ENCODE results near the gene NEK9.
"Not testable (repeated sequence)": the region's sequence is repeated elsewhere in the genome, so short reads cannot be mapped to it uniquely, and the experiment has no call there.

The NEK9 gene

DNA sequence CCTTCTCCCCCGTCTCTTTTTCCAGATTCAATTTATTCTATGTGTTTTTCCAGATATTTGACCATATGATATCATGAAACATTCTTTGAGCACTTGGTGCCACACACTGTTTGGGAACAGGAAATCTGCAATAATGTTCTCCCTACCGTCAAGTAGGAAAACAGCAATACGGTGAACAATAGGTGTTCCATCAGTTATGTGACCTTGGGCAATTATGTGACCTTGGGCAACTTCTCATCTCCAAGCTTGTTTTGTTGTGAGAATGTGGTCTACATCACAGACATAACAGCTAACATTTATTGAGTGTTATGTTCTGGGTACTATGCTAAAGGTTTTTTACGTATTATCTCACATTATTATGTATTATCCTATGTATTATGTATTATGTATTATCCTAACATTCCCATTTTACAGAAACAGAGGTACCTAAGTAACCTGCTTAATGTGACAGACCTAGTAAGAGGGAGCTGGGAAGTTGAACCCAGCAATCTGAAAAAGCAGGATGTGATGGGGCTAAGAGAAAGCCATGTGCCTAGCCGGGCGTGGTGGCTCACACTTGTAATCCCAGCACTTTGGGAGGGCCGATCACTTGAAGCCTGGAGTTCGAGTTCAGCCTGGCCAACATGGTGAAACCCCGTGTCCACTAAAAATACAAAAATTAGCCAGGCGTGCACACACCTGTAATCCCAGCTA is 1.2 kb upstream of the NEK9 start:
- Histone ChIP-seq H3K4me3 (replicated peaks; ENCODE audit: low read depth, low read length) (peak overlapping the region; percentile 89), H3K27me3 (replicated peaks; ENCODE audit: control insufficient read depth, insufficient read depth, low read length) (no peaks in the 10 kb centered on the region), H3K36me3 (ENCODE audit: control insufficient read depth, insufficient read depth, low read length) (no peaks in the 10 kb centered on the region; the same call in 1 of the 2 replicates)
- TF ChIP-seq, protein P1, sequence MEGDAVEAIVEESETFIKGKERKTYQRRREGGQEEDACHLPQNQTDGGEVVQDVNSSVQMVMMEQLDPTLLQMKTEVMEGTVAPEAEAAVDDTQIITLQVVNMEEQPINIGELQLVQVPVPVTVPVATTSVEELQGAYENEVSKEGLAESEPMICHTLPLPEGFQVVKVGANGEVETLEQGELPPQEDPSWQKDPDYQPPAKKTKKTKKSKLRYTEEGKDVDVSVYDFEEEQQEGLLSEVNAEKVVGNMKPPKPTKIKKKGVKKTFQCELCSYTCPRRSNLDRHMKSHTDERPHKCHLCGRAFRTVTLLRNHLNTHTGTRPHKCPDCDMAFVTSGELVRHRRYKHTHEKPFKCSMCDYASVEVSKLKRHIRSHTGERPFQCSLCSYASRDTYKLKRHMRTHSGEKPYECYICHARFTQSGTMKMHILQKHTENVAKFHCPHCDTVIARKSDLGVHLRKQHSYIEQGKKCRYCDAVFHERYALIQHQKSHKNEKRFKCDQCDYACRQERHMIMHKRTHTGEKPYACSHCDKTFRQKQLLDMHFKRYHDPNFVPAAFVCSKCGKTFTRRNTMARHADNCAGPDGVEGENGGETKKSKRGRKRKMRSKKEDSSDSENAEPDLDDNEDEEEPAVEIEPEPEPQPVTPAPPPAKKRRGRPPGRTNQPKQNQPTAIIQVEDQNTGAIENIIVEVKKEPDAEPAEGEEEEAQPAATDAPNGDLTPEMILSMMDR (IDR thresholded peaks at IDR 0.05; ENCODE audit: insufficient read depth, low read length, poor library complexity, severe bottlenecking), result no peak
- DNase-seq (ENCODE audit: extremely low read depth, insufficient read length), result no peak

DNA sequence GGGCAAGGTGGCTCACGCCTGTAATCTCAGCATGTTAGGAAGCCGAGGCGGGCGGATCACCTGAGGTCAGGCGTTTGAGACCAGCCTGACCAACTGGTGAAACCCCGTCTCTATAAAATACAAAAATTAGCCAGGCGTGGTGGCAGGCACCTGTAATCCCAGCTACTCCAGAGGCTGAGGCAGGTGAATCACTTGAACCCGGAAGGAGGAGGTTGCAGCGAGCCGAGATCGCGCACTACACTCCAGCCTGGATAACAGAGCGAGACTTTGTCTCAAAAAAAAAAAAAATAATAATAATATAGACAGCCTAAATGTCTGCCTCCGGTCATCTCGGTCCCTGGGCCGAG is 599 bp upstream of the NEK9 start:
- not testable (repeated sequence) for H3K36me3 ChIP-seq (ENCODE audit: control insufficient read depth, insufficient read depth, low read length); DNase-seq (ENCODE audit: extremely low read depth, insufficient read length); H3K27me3 ChIP-seq (replicated peaks; ENCODE audit: control insufficient read depth, insufficient read depth, low read length)
- H3K4me3 ChIP-seq (replicated peaks; ENCODE audit: low read depth, low read length), result peak overlapping the region; percentile 89

DNA sequence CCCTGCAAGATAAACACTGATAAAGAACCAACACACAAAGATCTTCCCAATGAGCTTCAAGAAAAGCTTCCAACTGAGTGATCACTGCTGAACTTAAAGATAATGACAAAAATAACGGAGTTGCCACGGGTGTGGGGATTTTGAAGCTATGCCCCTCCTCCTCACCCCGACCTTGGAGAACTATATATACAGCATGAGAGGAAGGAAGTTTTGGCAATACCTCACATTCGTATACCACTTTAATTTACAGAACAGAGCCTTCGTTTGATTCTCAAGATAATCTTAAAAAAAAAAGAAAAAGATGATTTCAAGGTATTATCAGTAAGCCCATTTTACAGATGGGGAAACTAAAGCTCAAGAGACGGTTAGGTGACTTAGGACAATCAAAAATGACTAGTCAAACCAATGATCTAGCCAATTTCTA is 715 bp downstream of the NEK9 start:
- TF ChIP-seq, protein P1 (IDR thresholded peaks at IDR 0.05; ENCODE audit: insufficient read depth, low read length, poor library complexity, severe bottlenecking), result no peak
- Histone ChIP-seq H3K36me3 (ENCODE audit: control insufficient read depth, insufficient read depth, low read length) (no peaks in the 10 kb centered on the region; the same call in 1 of the 2 replicates), H3K27me3 (replicated peaks; ENCODE audit: control insufficient read depth, insufficient read depth, low read length) (no peaks in the 10 kb centered on the region), H3K4me3 (replicated peaks; ENCODE audit: low read depth, low read length) (peak overlapping the region; percentile 89)
- DNase-seq (ENCODE audit: extremely low read depth, insufficient read length), result no peak

DNA sequence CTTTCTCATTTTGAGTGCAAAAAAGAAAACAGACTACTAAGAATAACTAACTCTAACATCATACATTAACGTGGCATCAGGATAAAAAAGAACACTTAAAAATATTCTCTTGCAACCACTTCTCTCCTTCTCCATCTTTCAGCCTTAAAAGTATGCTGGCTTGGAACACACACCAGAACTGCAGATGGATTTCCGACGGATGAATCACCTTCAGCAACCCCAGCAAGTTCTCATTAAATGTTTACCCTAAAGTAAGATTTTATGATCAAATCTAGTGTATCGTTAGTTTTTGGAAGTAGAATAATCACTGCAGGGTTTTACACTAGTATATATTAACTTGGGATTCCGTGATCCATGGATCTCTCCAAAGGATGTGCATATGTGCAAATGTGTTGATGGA is 1.2 kb downstream of the NEK9 start:
- TF ChIP-seq, protein P1 (IDR thresholded peaks at IDR 0.05; ENCODE audit: insufficient read depth, low read length, poor library complexity, severe bottlenecking), result no peak
- Histone ChIP-seq H3K36me3 (ENCODE audit: control insufficient read depth, insufficient read depth, low read length) (no peaks in the 10 kb centered on the region; the same call in 1 of the 2 replicates), H3K4me3 (replicated peaks; ENCODE audit: low read depth, low read length) (peak overlapping the region; percentile 89), H3K27me3 (replicated peaks; ENCODE audit: control insufficient read depth, insufficient read depth, low read length) (no peaks in the 10 kb centered on the region)
- DNase-seq (ENCODE audit: extremely low read depth, insufficient read length), result no peak

DNA sequence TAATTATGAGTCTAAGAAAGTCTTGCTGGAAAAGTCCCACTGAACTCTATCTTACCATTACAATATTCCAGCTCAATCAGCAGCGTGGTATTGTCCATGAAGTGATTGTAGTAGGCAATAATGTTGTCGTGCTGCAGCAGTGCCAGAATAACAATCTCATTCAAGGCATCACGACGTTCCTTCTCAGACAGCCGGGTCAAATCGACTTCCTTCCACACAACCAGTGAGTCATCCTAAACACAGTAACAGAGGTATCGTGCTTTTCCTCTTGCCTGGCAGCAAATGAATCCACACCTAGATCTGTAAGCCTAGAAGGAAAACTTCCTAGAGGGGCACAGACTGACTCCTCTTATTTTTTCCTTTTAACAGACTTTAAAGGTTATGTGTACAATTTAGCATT is 2.9 kb downstream of the NEK9 start:
- Histone ChIP-seq H3K4me3 (replicated peaks; ENCODE audit: low read depth, low read length) (no peak overlapping the region), H3K27me3 (replicated peaks; ENCODE audit: control insufficient read depth, insufficient read depth, low read length) (no peaks in the 10 kb centered on the region), H3K36me3 (ENCODE audit: control insufficient read depth, insufficient read depth, low read length) (peaks cover 4% of the 10 kb centered on the region)
- TF ChIP-seq, protein P1 (IDR thresholded peaks at IDR 0.05; ENCODE audit: insufficient read depth, low read length, poor library complexity, severe bottlenecking), result no peak
- DNase-seq (ENCODE audit: extremely low read depth, insufficient read length), result no peak

DNA sequence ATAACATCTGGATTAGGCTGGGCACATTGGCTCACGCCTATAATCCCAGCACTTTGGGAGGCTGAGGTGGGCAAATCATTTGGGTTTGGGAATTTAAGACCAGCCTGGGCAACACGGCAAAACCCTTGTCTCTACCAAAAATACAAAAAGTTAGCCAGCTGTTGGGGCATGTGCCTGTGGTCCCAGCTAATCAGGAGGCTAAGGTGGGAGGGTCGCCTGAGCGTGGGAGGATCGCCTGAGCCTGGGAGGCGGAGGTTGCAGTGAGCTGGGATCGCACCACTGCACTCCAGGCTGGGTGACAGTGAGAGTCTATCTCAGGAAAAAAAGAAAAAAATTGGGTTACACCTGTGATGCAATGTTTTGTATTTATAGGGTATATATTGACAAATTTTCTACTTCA is 5.3 kb downstream of the NEK9 start:
- TF ChIP-seq, protein P1 (IDR thresholded peaks at IDR 0.05; ENCODE audit: insufficient read depth, low read length, poor library complexity, severe bottlenecking), result no peak
- H3K27me3 ChIP-seq (replicated peaks; ENCODE audit: control insufficient read depth, insufficient read depth, low read length), result no peaks in the 10 kb centered on the region
- no peak overlapping the region for H3K4me3 ChIP-seq (replicated peaks; ENCODE audit: low read depth, low read length)
- H3K36me3 ChIP-seq (ENCODE audit: control insufficient read depth, insufficient read depth, low read length), result peaks cover 5% of the 10 kb centered on the region
- no peak for DNase-seq (ENCODE audit: extremely low read depth, insufficient read length)
